HUES6 (cell line): ENCODE data around the gene LTBP1.

Experiments used
- H3K27ac ChIP-seq: 2 replicates; pipeline ENCODE4 v1.7.0; 2013; ENCODE audit warnings: low read depth, mild to moderate bottlenecking, low read length, inconsistent platforms
- H3K27me3 ChIP-seq: 2 replicates; pipeline ENCODE4 v1.6.1; 2013; ENCODE audit warnings: low read length; ENCODE audit not compliant: control insufficient read depth, insufficient read depth
- H3K36me3 ChIP-seq: 2 replicates; pipeline ENCODE4 v1.6.1; 2013; ENCODE audit warnings: low read length; ENCODE audit not compliant: control insufficient read depth, insufficient read depth
- H3K4me1 ChIP-seq: 2 replicates; pipeline ENCODE4 v1.6.1; 2013; ENCODE audit warnings: low read length; ENCODE audit not compliant: control insufficient read depth, insufficient read depth
- H3K4me3 ChIP-seq: 2 replicates; pipeline ENCODE4 v1.5.1; 2013; ENCODE audit warnings: low read depth, low read length
- H3K9ac ChIP-seq: one replicate; pipeline ENCODE4 v1.6.1; 2013; ENCODE audit warnings: mild to moderate bottlenecking, low read length
- H3K9me3 ChIP-seq: 2 replicates; pipeline ENCODE4 v1.6.1; 2013; ENCODE audit warnings: low read depth, low read length; ENCODE audit not compliant: control insufficient read depth, insufficient read depth

Gene LTBP1

DNA sequence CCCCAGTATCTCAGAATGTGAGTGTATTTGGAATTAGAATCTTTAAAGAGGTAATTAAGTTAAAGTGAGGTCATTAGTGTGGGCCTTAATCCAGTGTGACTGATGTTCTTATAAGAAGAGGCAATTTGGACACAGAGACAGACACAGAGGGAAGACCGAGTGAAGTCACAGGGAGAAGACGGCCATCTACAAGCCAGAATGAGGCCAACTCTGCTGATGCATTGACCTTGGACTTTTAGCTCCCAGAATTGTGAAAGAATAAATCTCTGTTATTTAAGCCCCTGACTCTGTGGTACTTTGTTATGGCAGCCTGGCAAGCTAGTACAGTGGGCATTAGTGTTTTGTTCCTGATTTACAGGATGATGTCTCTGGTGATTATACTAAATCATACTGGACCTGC, 64.6 kb downstream of the LTBP1 start:
- Histone ChIP-seq H3K4me1 (peaks cover 11% of the 10 kb centered on the region), H3K27me3 (no peaks in the 10 kb centered on the region), H3K27ac (no peak overlapping the region), H3K9me3 (no peaks in the 10 kb centered on the region), H3K4me3 (no peak overlapping the region), H3K9ac (no peak overlapping the region), H3K36me3 (no peaks in the 10 kb centered on the region)

DNA sequence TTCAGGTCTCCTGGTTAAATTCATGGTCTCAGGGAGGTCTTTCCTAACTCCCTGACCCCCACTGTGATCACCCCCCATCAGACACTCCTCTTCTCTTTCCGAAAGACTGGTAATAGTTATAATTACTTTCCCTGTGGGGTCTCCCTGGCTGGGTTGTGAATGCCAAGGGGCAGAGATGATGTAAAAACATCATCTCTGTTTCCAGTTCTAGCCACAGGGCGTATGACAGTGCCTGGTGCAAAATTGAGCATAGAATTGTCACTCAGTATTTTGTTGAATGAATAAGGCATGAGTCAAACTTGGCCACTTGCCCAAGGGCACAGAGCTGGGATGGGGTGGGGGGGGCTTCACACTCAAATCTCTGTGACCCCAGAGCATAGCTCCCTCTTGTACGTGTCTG, 65.2 kb downstream of the LTBP1 start:
- Histone ChIP-seq H3K9me3 (no peaks in the 10 kb centered on the region), H3K27me3 (no peaks in the 10 kb centered on the region), H3K36me3 (no peaks in the 10 kb centered on the region), H3K4me3 (no peak overlapping the region), H3K27ac (no peak overlapping the region), H3K9ac (no peak overlapping the region), H3K4me1 (peaks cover 11% of the 10 kb centered on the region)

DNA sequence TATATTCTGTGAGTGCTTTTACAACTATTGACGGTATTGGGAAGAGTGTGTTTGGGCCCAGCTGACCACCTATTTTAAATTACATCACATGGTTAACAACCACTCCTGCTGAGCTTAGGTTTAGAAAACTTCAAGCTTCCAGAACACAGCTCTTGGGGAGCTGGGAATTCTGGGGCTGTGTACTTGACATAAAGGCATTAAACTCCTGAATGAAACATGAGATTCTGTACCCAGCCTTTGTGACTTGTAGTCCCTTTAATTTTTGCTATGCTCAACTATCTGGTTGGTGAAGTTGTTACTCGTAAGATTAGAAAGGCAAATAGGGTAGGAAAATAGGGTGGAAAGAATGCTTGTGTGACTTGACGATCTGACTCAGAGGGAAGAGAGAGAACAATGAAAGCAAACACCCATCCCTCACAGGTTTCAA, 66.9 kb downstream of the LTBP1 start:
- no peaks in the 10 kb centered on the region for H3K27me3 ChIP-seq
- no peak overlapping the region for H3K4me3 ChIP-seq
- H3K9ac ChIP-seq, result no peak overlapping the region
- no peaks in the 10 kb centered on the region for H3K9me3 ChIP-seq
- H3K4me1 ChIP-seq, result peaks cover 11% of the 10 kb centered on the region
- no peaks in the 10 kb centered on the region for H3K36me3 ChIP-seq
- no peak overlapping the region for H3K27ac ChIP-seq

DNA sequence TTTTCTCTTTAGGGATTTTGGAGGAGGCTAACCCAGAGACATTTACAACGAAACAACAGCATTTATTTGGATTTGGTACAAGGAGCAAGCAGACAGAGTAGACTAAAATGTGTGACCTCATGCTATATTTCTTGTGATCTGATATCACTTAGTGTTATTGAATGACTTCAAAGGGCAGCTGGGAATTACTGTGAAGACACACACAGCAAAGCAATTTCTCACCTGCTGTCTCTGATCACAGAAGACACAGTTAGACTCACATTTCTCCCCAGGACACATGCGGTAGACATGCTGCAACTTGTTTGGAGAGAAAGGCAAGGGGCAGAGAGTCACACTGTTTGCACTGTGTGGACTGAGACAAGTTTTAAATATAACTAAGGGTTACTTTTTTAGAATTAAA, 67.5 kb downstream of the LTBP1 start:
- no peaks in the 10 kb centered on the region for H3K36me3 ChIP-seq
- H3K4me1 ChIP-seq, result peaks cover 11% of the 10 kb centered on the region
- H3K4me3 ChIP-seq, result no peak overlapping the region
- no peaks in the 10 kb centered on the region for H3K9me3 ChIP-seq
- no peak overlapping the region for H3K27ac ChIP-seq
- H3K27me3 ChIP-seq, result no peaks in the 10 kb centered on the region
- H3K9ac ChIP-seq, result no peak overlapping the region

DNA sequence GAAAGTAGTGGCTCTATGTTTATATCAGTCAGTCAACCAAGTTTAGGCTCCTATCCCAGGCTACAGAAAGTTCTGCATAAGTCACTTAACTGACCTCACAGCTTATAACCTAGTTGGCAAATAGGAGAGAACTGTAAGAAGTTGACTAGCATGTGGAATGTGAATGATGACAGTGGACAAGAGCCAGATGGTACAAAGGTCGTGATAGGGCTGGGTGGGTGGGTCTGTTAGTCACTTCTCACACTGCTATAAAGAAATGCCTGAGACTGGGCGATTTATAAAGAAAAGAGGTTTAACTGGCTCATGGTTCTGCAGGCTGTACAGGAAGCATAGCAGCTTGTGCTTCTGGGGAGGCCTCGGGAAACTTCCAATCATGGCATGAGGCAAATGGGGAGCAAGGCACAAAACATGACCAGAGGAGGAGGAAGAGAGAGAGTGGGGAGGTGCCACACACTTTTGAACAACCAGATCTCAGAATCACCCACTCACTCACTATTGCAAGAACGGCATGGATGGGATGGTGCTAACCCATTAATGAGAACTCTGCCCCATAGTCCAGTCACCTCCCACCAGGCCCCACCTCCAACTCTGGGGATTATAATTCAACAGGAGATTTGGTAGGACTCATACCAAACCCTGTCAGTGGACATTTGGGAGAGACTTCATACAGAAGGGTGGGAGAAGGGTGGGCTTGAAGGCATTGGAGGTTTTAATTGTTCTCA, 68.8 kb downstream of the LTBP1 start:
- no peak overlapping the region for H3K27ac ChIP-seq
- H3K9ac ChIP-seq, result no peak overlapping the region
- H3K4me1 ChIP-seq, result peaks cover 13% of the 10 kb centered on the region
- no peaks in the 10 kb centered on the region for H3K9me3 ChIP-seq
- no peak overlapping the region for H3K4me3 ChIP-seq
- H3K36me3 ChIP-seq, result no peaks in the 10 kb centered on the region
- no peaks in the 10 kb centered on the region for H3K27me3 ChIP-seq

DNA sequence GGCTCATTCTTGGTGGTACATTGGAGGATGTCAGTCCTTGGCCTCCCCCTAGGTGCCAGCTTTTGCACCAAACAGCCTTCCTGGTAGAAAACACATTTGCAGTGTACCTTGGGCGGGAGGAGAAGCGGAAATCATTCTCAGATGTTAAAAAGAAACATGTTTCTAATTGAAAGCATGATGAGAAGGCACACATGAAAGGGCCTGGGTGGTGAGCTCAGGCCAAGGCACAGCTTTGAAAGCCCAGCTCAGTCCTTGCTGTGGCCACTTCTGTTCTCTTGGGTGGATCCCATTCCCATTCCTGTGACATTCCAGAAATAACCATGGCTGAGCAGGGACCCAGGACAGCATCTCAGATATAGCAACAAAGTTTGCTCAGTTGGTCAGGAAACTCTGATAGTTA, 71.5 kb downstream of the LTBP1 start:
- Histone ChIP-seq H3K27me3 (no peaks in the 10 kb centered on the region), H3K9ac (no peak overlapping the region), H3K36me3 (no peaks in the 10 kb centered on the region), H3K4me1 (peaks cover 26% of the 10 kb centered on the region), H3K27ac (no peak overlapping the region), H3K4me3 (no peak overlapping the region), H3K9me3 (no peaks in the 10 kb centered on the region)

DNA sequence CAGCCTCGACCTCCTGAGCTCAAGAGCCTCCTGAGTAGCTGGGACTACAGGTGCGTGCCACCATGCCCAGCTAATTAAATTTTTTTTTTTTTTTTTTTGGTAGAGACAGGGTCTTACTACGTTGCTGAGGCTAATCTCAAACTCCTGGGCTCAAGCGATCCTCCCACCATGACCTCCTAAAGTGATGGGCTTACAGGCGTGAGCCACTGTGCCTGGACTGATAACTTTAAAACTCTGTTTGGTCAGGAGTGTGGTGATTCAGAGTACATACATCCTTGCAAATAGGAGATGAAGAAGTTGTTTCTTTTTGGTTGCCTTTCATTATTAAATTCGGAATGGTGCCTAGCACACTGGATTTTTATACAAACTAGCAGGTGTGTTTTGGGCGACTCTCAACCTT, 73.0 kb downstream of the LTBP1 start:
- Histone ChIP-seq H3K4me3 (no peak overlapping the region), H3K4me1 (peaks cover 15% of the 10 kb centered on the region), H3K9ac (no peak overlapping the region), H3K36me3 (no peaks in the 10 kb centered on the region), H3K9me3 (peaks cover 3% of the 10 kb centered on the region), H3K27ac (no peak overlapping the region), H3K27me3 (no peaks in the 10 kb centered on the region)

DNA sequence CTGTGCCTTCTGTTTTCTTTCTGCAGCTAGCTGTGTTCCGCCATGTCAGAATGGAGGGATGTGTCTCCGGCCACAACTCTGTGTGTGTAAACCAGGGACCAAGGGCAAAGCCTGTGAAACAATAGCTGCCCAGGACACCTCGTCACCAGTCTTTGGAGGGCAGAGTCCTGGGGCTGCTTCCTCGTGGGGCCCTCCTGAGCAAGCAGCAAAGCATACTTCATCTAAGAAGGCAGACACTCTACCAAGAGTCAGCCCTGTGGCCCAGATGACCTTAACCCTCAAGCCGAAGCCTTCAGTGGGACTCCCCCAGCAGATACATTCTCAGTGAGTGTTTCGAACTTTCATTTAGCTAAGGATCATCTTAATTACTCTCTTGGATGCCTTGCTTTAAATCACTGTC, 74.1 kb downstream of the LTBP1 start:
- Histone ChIP-seq H3K36me3 (no peaks in the 10 kb centered on the region), H3K27me3 (no peaks in the 10 kb centered on the region), H3K9ac (no peak overlapping the region), H3K4me1 (peaks cover 15% of the 10 kb centered on the region), H3K27ac (no peak overlapping the region), H3K4me3 (no peak overlapping the region), H3K9me3 (peaks cover 6% of the 10 kb centered on the region)

DNA sequence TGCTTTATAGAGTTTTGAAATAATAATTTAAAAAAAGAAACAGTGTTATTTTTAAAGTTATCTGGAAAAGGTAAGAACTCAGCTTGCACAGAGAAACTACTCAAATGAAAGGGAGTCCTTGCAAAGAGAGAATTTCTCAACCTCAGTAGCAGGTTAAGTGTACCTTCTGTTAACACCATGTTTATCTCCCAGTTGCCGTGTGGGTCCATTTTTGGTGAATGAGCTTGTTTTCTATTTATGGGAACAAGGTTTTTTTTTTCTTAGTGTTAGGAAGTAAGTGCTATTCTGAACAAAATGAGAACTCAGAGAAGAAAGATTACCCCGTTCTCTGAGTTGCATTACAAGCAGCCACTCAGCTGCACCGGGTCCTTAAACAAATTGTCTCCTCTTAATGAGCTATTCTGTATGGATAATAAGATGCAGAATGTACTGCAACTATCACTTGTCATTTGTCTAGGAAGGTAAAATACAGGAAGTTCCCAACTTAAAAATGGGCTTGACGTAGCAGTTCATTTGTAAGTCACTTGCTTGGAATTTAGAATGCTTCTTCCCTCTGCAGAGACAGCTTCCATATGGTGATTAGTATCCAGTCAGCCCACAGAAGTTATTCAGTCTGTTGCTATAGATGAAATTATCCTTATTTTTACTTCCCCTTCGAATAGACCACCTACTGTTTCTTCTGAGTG, 74.9 kb downstream of the LTBP1 start:
- Histone ChIP-seq H3K27me3 (no peaks in the 10 kb centered on the region), H3K9ac (no peak overlapping the region), H3K36me3 (no peaks in the 10 kb centered on the region), H3K4me1 (peaks cover 15% of the 10 kb centered on the region), H3K9me3 (peaks cover 6% of the 10 kb centered on the region), H3K4me3 (no peak overlapping the region), H3K27ac (no peak overlapping the region)

DNA sequence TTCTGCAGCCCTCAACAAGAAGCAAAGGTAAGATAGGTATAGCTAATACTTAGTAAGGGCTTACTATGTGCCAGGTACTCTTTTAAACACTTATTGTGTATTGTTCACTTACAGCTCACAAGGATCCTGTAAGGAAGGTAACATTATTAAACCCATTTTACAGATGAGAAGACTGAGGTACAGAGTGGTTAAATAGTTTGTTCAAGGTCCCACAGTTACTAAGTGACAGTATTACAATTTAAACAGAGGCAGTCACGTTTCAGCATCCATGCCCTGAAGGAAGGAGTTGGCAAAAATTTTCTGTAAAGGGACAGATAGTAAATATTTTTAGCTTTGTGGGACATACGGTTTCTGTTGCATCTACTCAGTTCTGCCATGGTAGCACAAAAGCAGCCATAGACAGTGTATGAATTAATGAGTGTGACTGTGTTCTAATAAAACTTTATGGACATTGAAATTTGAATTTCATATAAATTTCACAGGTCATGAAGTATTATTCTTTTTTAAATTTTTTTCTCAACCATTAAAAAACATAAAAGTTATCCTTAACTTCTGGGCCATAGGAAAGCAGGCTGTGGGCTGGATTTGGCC, 75.7 kb downstream of the LTBP1 start:
- Histone ChIP-seq H3K9me3 (peaks cover 6% of the 10 kb centered on the region), H3K4me1 (peaks cover 15% of the 10 kb centered on the region), H3K4me3 (no peak overlapping the region), H3K27ac (no peak overlapping the region), H3K27me3 (no peaks in the 10 kb centered on the region), H3K9ac (no peak overlapping the region), H3K36me3 (no peaks in the 10 kb centered on the region)

DNA sequence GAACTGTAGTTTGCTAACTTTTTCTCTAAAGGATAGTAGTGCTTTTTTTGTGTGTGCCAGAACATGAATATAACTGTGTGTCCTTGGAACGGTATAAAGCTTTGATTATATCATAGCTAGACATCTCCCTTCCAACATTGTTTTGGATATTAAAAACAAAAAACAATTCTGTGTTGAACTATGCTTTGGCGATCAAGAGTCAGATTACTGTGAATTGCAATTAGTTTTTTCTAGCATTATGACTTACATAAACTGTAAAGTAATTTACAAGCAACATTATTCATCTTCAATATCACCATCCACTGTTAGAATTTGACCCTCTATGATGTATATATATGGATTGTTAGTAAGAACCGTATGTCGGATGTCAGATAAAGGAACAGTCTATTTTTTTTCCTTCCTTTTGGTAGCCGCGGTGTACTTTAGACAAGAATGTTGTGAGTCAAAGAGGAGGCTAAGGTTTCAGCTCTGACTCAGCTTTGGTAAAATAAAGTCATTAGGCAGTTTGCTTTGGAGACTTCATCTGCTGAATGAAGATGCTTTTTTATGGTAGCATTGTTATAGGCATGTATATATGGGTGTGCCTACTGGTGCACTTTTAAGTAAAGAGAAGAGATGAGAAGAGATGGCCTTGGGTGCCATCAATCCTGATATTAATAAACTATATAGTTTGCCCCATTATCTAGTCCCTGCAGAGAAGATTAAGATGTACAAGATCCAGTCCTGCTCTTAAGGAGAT, 76.4 kb downstream of the LTBP1 start:
- Histone ChIP-seq H3K27ac (no peak overlapping the region), H3K36me3 (no peaks in the 10 kb centered on the region), H3K9ac (no peak overlapping the region), H3K4me1 (peaks cover 15% of the 10 kb centered on the region), H3K27me3 (no peaks in the 10 kb centered on the region), H3K9me3 (peaks cover 6% of the 10 kb centered on the region), H3K4me3 (no peak overlapping the region)
